GM12878 (cell line): ENCODE data around the gene RIC3. TPM values are rescaled to one million over a fixed set of nuclear protein-coding genes. Genes with fewer than 3 reads are reported as not detected.

Experiments
- ATAC-seq: fragments of 200-7000 bp; cut with Tn5 transposase; 3 replicates; pipeline ENCODE4 v1.9.1; 2020; ENCODE audit warnings: mild to moderate bottlenecking, moderate library complexity
- BruUV-seq: library from RNA; stranded (reverse); fragments of 400-500 nt; replicated peaks from 2 replicates; lab custom pipeline; 2021; lab: Mats Ljungman, UMichigan
- CTCF ChIA-PET: fragments of 300-600 bp; sonication (Branson Sonifier 250); formaldehyde crosslinking; extraction: SDS; loops from one replicate; lab custom pipeline; 2021; ENCODE audit warnings: inconsistent platforms; lab: Yijun Ruan, JAX
- POLR2A ChIA-PET: fragments of 350-600 bp; formaldehyde crosslinking; extraction: SDS; loops from one replicate; lab custom pipeline; 2021; ENCODE audit warnings: inconsistent platforms; lab: Charles Lee
- RAD21 ChIA-PET: fragments of 300-600 bp; sonication (Branson Sonifier 250); formaldehyde crosslinking; loops from one replicate; lab custom pipeline; 2023; ENCODE audit warnings: antibody characterized with exemption; ENCODE audit not compliant: unreplicated experiment; lab: Charles Lee
- SMC1A ChIA-PET: fragments of 300-600 bp; sonication (Branson Sonifier 250); formaldehyde crosslinking; loops from one replicate; lab custom pipeline; 2023; ENCODE audit not compliant: unreplicated experiment, uncharacterized antibody; lab: Charles Lee
- DNase-seq: peaks from one replicate; pipeline ENCODE4 v3.0.0-alpha.2; 2011; ENCODE audit warnings: low read depth, low spot score
- FAIRE-seq: peaks from 3 replicates; lab custom pipeline; 2011; peaks lifted over from hg19 to GRCh38; lab: Jason Lieb, UNC
- H2AFZ ChIP-seq: 2 replicates; pipeline ENCODE4 v1.6.0; 2011; ENCODE audit warnings: low read depth, low read length, control low read depth; ENCODE audit not compliant: control insufficient read depth
- H3K27ac ChIP-seq: 2 replicates; pipeline ENCODE4 v1.5.1; 2011; ENCODE audit warnings: control low read depth; ENCODE audit not compliant: control insufficient read depth, insufficient read depth
- H3K27me3 ChIP-seq, 2 experiments: replicated peaks in 1 of 2; 2 replicates each; pipeline versions ENCODE4 v1.6.0 to v1.6.1; 2011; ENCODE audit warnings: low read length in 1 of 2; ENCODE audit not compliant: control insufficient read depth in 2 of 2, insufficient read depth in 2 of 2
- H3K36me3 ChIP-seq, 2 experiments: 2 replicates each; pipeline ENCODE4 v1.5.1; 2011; ENCODE audit warnings: low read length in 1 of 2; ENCODE audit not compliant: control insufficient read depth in 2 of 2, insufficient read depth in 2 of 2
- H3K4me1 ChIP-seq: 2 replicates; pipeline ENCODE4 v1.6.1; 2011; ENCODE audit warnings: mild to moderate bottlenecking, low read length, moderate library complexity, mixed read lengths; ENCODE audit not compliant: control insufficient read depth, insufficient read depth
- H3K4me2 ChIP-seq: 2 replicates; pipeline ENCODE4 v1.6.0; 2011; ENCODE audit warnings: control low read depth; ENCODE audit not compliant: control insufficient read depth, insufficient read depth
- H3K4me3 ChIP-seq: fragments of 200-600 bp; sonication (generic); 2 replicates; pipeline ENCODE4 v1.5.1; 2016
- H3K79me2 ChIP-seq: 2 replicates; pipeline ENCODE4 v1.6.0; 2011; ENCODE audit warnings: low read length; ENCODE audit not compliant: control insufficient read depth, insufficient read depth
- H3K9ac ChIP-seq: 2 replicates; pipeline ENCODE4 v1.8.0; 2011; ENCODE audit warnings: low read length, control low read depth, mixed read lengths; ENCODE audit not compliant: control insufficient read depth, insufficient read depth
- H3K9me3 ChIP-seq: replicated peaks from 3 replicates; pipeline ENCODE4 v1.5.1; 2011; ENCODE audit warnings: mild to moderate bottlenecking, low read length; ENCODE audit not compliant: control insufficient read depth, insufficient read depth
- H4K20me1 ChIP-seq: 2 replicates; pipeline ENCODE4 v1.6.0; 2011; ENCODE audit not compliant: control insufficient read depth, insufficient read depth
- E2F4 ChIP-seq: IDR thresholded peaks from 2 replicates; pipeline ENCODE4 v1.6.1; 2012; ENCODE audit warnings: low read depth, low read length, improper control_type of control experiment
- MLLT1 ChIP-seq: fragments of 450-650 bp; IDR thresholded peaks from 2 replicates; pipeline ENCODE4 v1.6.1; 2016; ENCODE audit warnings: mild to moderate bottlenecking
- NR2C1 ChIP-seq: fragments of 450-650 bp; IDR thresholded peaks from 2 replicates; pipeline ENCODE4 v1.6.1; 2017; ENCODE audit warnings: antibody characterized with exemption, mild to moderate bottlenecking, moderate library complexity
- RUNX3 ChIP-seq: IDR thresholded peaks from 2 replicates; pipeline ENCODE4 v1.6.1; 2012; ENCODE audit warnings: low read length, inconsistent platforms
- TARDBP ChIP-seq: IDR thresholded peaks from 2 replicates; pipeline ENCODE4 v1.6.1; 2016; ENCODE audit warnings: borderline replicate concordance
- ZBTB40 ChIP-seq: fragments of 450-650 bp; IDR thresholded peaks from 2 replicates; pipeline ENCODE4 v1.6.1; 2016; ENCODE audit warnings: mild to moderate bottlenecking, moderate library complexity, borderline replicate concordance
- WGBS: methylation state at CpG from one replicate; pipeline ENCODE4 v1.1.6; 2016; ENCODE audit warnings: low lambda C conversion rate; ENCODE audit not compliant: insufficient replicate concordance, insufficient coverage; ENCODE audit errors: missing lambda C conversion rate; 5-methylcytosine and 5-hydroxymethylcytosine counted together
- in situ Hi-C: fragments of 300-500 bp; cut with MboI; formaldehyde crosslinking; loops from 9 replicates; pipeline ENCODE4 v1.14.3; 2018; ENCODE audit warnings: mixed read lengths
- intact Hi-C: fragments of 100-400 bp; cut with micrococcal nuclease; formaldehyde crosslinking; loops from one replicate; pipeline ENCODE4 v1.14.2; 2022; ENCODE audit not compliant: unreplicated experiment
- polyA plus RNA-seq, 11 experiments: library from polyadenylated mRNA; depleted of rRNA in 4 of 11; unstranded in 6 of 11; stranded (reverse) in 5 of 11; fragments of >200 nt; fragmentation: Nextera tagmentation in 4 of 11; fragmentation: Illumina TruSeq in 1 of 11; extraction: Ambion mirVana in 4 of 11; extraction: Trizol in 1 of 11; gene quantifications; 1 replicate in 1 of 11; 2 replicates in 10 of 11; pipeline versions ENCODE4 v1.2.1 to v1.2.3, GENCODE V29; 2011 to 2016; ENCODE audit warnings: inconsistent platforms in 2 of 11, missing spikeins in 2 of 11, low read depth in 1 of 11
- total RNA-seq, 4 experiments: library from RNA; depleted of rRNA in 3 of 4; stranded (reverse); fragments of >200 nt in 3 of 4; fragmentation: Illumina TruSeq in 1 of 4; extraction: Trizol in 1 of 4; gene quantifications; 2 replicates each; pipeline versions ENCODE4 v1.2.1 to v1.2.3, GENCODE V29; 2013 to 2021

RIC3 gene
- total and polyA plus RNA-seq, 10 of the 15 experiments (the other 5 are each of a cell fraction or from before 2014, with no cell fraction given): 0.90 to 8.9 (median 2.2) TPM

GRCh38 chr11:8097062-8097461, 71.8 kb downstream of the RIC3 start (continued):
- TF ChIP-seq ZBTB40 (no peak), TARDBP (no peak)

GRCh38 chr11:8096575-8096974, 72.2 kb downstream of the RIC3 start:
- no peaks in the 10 kb centered on the region for H3K36me3 ChIP-seq
- H3K4me2 ChIP-seq: no peak overlapping the region
- H4K20me1 ChIP-seq: no peaks in the 10 kb centered on the region
- in situ Hi-C loops: loop anchor here (5.0 kb wide), 1 partner anchor 89 kb away; no protein-coding TSS in a partner anchor
- H3K9me3 ChIP-seq: no peaks in the 10 kb centered on the region
- WGBS: 6% methylated on average over 4 of the region's 6 CpGs
- ATAC-seq (no peak), FAIRE-seq (no peak), DNase-seq (no peak)
- no TSS peak for BruUV-seq
- no peak overlapping the region for H3K27ac ChIP-seq
- ChIA-PET RAD21 (interaction anchor here (1.4 kb wide), 1 partner anchor 63 kb away, joined by 5 read pairs; no protein-coding TSS in a partner anchor), POLR2A (no interaction called here), SMC1A (interaction anchor here (0.6 to 2.0 kb wide), 3 partner anchors 59 to 89 kb away, joined by 3 to 8 read pairs (median 3); no protein-coding TSS in a partner anchor), CTCF (interaction anchor here (0.7 to 2.5 kb wide), 5 partner anchors 62 to 1000 kb away, joined by 3 to 14 read pairs (median 5); no protein-coding TSS in a partner anchor)
- intact Hi-C loops: loop anchor here (10.0 kb wide), 1 partner anchor 202 kb away; no protein-coding TSS in a partner anchor
- H3K4me1 ChIP-seq: no peaks in the 10 kb centered on the region
- H3K9ac ChIP-seq: no peak overlapping the region
- no peak for TF ChIP-seq MLLT1
- no peak for TF ChIP-seq E2F4
- no peak for TF ChIP-seq RUNX3
- TF ChIP-seq NR2C1: no peak
- H3K4me3 ChIP-seq: no peak overlapping the region
- H2AFZ ChIP-seq: no peak overlapping the region
- H3K27me3 ChIP-seq: no peaks in the 10 kb centered on the region
- H3K79me2 ChIP-seq: no peaks in the 10 kb centered on the region
